Epithelial cell of proximal tubule (primary cell): ENCODE measurements around the gene TMEM243. TPM values are rescaled to one million over a fixed set of nuclear protein-coding genes. Genes with fewer than 3 reads are reported as not detected.

Experiments
- DNase-seq: peaks from one replicate; pipeline ENCODE4 v3.0.0-alpha.2; 2011; ENCODE audit warnings: low read depth
- H3K4me3 ChIP-seq: 2 replicates; pipeline ENCODE4 v1.5.1; 2011; ENCODE audit warnings: low read depth, mild to moderate bottlenecking, low read length
- CTCF ChIP-seq: conservative IDR thresholded peaks from 2 replicates; pipeline ENCODE4 v1.5.1; 2012; ENCODE audit warnings: low read depth, mild to moderate bottlenecking, low read length
- total RNA-seq: library from RNA; depleted of rRNA; stranded (reverse); fragments of >200 nt; gene quantifications from 2 replicates; pipeline ENCODE4 v1.2.3, GENCODE V29; 2015

TMEM243 gene
- total RNA-seq, 1 donor from 2014 or later = 37.3 TPM

GRCh38 chr7:87217983-87218653 is 1.4 kb downstream of the TMEM243 start:
- DNase-seq = no peak
- H3K4me3 ChIP-seq = peak overlapping the region; percentile 83
- no peak for TF ChIP-seq CTCF

GRCh38 chr7:87216701-87217508 is 2.6 kb downstream of the TMEM243 start:
- peak overlapping the region; percentile 27 for H3K4me3 ChIP-seq
- peak; percentile 98 for DNase-seq
- no peak for TF ChIP-seq CTCF

GRCh38 chr7:87215046-87215445 is 4.5 kb downstream of the TMEM243 start:
- TF ChIP-seq CTCF = no peak
- no peak overlapping the region for H3K4me3 ChIP-seq
- DNase-seq = no peak

GRCh38 chr7:87213811-87214210 is 5.7 kb downstream of the TMEM243 start:
- DNase-seq = no peak
- no peak for TF ChIP-seq CTCF
- H3K4me3 ChIP-seq = no peak overlapping the region

GRCh38 chr7:87213252-87213651 is 6.3 kb downstream of the TMEM243 start:
- no peak overlapping the region for H3K4me3 ChIP-seq
- DNase-seq = no peak
- TF ChIP-seq CTCF = no peak

- no peak for TF ChIP-seq CTCF
- no peak for DNase-seq
- no peak overlapping the region for H3K4me3 ChIP-seq
These were observed 7.0 kb downstream of the TMEM243 start for GRCh38 chr7:87212498-87212897.
